Tongue (tissue), 2 donors: ENCODE measurements around the gene TBXAS1. TPM values are rescaled to one million over a fixed set of nuclear protein-coding genes. Genes with fewer than 3 reads are reported as not detected.
"Not testable (repeated sequence)": the region's sequence is repeated elsewhere in the genome, so short reads cannot be mapped to it uniquely, and the experiment has no call there.

Source experiments
- DNase-seq: peaks from one replicate; pipeline ENCODE4 v3.0.0-alpha.2; 2015
- total RNA-seq: library from RNA; depleted of rRNA; stranded (reverse); fragments of >200 nt; gene quantifications from one replicate; pipeline ENCODE4 v1.2.3, GENCODE V29; 2014

Gene TBXAS1
- total RNA-seq, 1 donor from 2014 or later, result 7.6 TPM

- DNase-seq, result no peak
Measured at GRCh38 chr7:139827042-139827441, 2.0 kb upstream of the TBXAS1 start.

- no peak for DNase-seq
Measured at GRCh38 chr7:139828446-139828845, 618 bp upstream of the TBXAS1 start.

- DNase-seq, result no peak
Measured at GRCh38 chr7:139829775-139830117, 682 bp downstream of the TBXAS1 start.

GRCh38 chr7:139830292-139830691, 1.2 kb downstream of the TBXAS1 start:
- DNase-seq, result no peak

- DNase-seq, result no peak
Measured at GRCh38 chr7:139830782-139831501, 1.9 kb downstream of the TBXAS1 start.

- DNase-seq, result not testable (repeated sequence)
Measured at GRCh38 chr7:139835848-139836247, 6.8 kb downstream of the TBXAS1 start.

- DNase-seq, result not testable (repeated sequence)
Measured at GRCh38 chr7:139837291-139837690, 8.2 kb downstream of the TBXAS1 start.

- DNase-seq, result no peak
Measured at GRCh38 chr7:139838276-139838675, 9.2 kb downstream of the TBXAS1 start.

- no peak for DNase-seq
Measured at GRCh38 chr7:139838876-139839275, 9.8 kb downstream of the TBXAS1 start.

GRCh38 chr7:139840776-139841175, 11.7 kb downstream of the TBXAS1 start:
- DNase-seq, result no peak

- no peak for DNase-seq
Measured at GRCh38 chr7:139842401-139843210, 13.5 kb downstream of the TBXAS1 start.

- DNase-seq, result not testable (repeated sequence)
Measured at GRCh38 chr7:139843211-139843537, 14.1 kb downstream of the TBXAS1 start.

- no peak for DNase-seq
Measured at GRCh38 chr7:139844779-139845442, 15.8 kb downstream of the TBXAS1 start.

- no peak for DNase-seq
Measured at GRCh38 chr7:139845443-139845805, 16.4 kb downstream of the TBXAS1 start.

- no peak for DNase-seq
Measured at GRCh38 chr7:139846297-139846696, 17.2 kb downstream of the TBXAS1 start.

GRCh38 chr7:139848274-139848673, 19.2 kb downstream of the TBXAS1 start:
- DNase-seq, result no peak

GRCh38 chr7:139850906-139851305, 21.8 kb downstream of the TBXAS1 start:
- DNase-seq, result no peak

- DNase-seq, result no peak
Measured at GRCh38 chr7:139851770-139852481, 22.9 kb downstream of the TBXAS1 start.

GRCh38 chr7:139852482-139852845, 23.4 kb downstream of the TBXAS1 start:
- no peak for DNase-seq

- DNase-seq, result no peak
Measured at GRCh38 chr7:139853506-139854123, 24.6 kb downstream of the TBXAS1 start.

GRCh38 chr7:139854124-139854511, 25.1 kb downstream of the TBXAS1 start:
- no peak for DNase-seq

GRCh38 chr7:139854803-139855497, 25.9 kb downstream of the TBXAS1 start:
- no peak for DNase-seq
